SK-N-SH (cell line): Measurements from ENCODE around the gene TMEM143.

ENCODE experiments used
- FOXJ3 ChIP-seq: sonication (generic); formaldehyde crosslinking; IDR thresholded peaks from 2 replicates; pipeline ENCODE4 v1.5.1; 2020; ENCODE audit warnings: mild to moderate bottlenecking, missing genetic modification reagents
- NRF1 ChIP-seq: IDR thresholded peaks from 2 replicates; pipeline ENCODE4 v1.6.1; 2012; ENCODE audit warnings: low read depth, mild to moderate bottlenecking, low read length
- RCOR1 ChIP-seq: fragments of 150-350 bp; IDR thresholded peaks from 2 replicates; pipeline ENCODE4 v1.6.1; 2017; ENCODE audit warnings: antibody characterized with exemption, low read length

DNA sequence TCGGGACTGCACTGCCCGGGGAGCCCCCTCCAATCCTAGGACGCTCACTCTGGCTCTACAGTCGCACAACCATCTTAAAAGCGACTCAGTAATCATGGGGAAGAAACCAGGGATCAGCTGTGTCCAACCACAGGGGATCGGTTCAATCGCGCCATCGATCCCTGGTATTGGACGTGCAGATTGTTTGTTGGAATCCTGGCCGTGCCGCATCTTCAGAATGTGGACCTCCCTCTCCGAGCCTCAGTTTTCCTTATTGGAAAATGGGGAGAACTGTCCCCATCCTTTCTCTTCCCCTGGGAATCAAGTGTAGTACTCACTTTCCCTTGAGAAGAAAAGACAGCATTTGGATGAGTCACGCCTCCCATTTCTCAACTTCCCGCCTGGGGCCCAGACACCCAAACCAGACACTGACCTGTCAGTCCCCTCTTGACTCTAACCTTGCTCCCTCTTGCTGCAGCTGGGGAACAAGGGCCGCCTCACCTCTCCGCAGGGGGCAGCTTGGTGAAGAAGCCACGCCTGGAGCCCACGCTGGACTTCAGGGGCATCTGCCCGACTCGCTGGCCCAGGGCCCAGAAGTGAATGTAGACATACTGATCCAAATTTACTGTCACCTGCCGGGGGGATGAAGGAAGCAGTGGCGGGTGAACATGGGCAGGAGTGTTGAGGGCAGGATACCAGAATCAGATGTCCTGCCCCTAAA lies 20.7 kb downstream of the TMEM143 start:
- TF ChIP-seq RCOR1, result no peak
- TF ChIP-seq NRF1, result no peak
- no peak for TF ChIP-seq FOXJ3 (CRISPR knock-in tag)
